ENCODE measurements around the gene SULF2. TPM values are rescaled to one million over a fixed set of nuclear protein-coding genes. Genes with fewer than 3 reads are reported as not detected.
A peak's percentile ranks its signal among the peaks of the same experiment; 100 is the strongest.

The SULF2 gene
- total and polyA plus RNA-seq, 5 experiments from 2014 or later: 0.65 to 1.4 TPM; not detected in 3

GRCh38 chr20:47776639-47777038 is 8.6 kb downstream of the SULF2 start:
- no peak for ATAC-seq
- Mint-ChIP-seq H3K4me1 (peaks cover 0 to 3% (median 0%) of the 10 kb centered on the region in 4 donors), H3K36me3 (peaks cover 0 to 13% (median 0%) of the 10 kb centered on the region in 3 donors), H3K27ac (no peak overlapping the region), H3K4me3 (no peak overlapping the region), H3K27me3 (peaks cover 0 to 4% (median 2%) of the 10 kb centered on the region in 5 donors), H3K9me3 (peaks cover 0 to 15% (median 2%) of the 10 kb centered on the region in 9 donors)
- DNase-seq: no peak
- POLR2A ChIA-PET: no interaction called here

- ATAC-seq: no peak
- Mint-ChIP-seq H3K36me3 (peaks cover 0 to 13% (median 0%) of the 10 kb centered on the region in 3 donors), H3K4me3 (no peak overlapping the region), H3K4me1 (peaks cover 0 to 4% (median 0%) of the 10 kb centered on the region in 4 donors), H3K9me3 (peaks cover 0 to 15% (median 2%) of the 10 kb centered on the region in 9 donors), H3K27ac (peak overlapping the region in 1 of 10 donors; percentile 59), H3K27me3 (peaks cover 0 to 4% (median 2%) of the 10 kb centered on the region in 5 donors)
- POLR2A ChIA-PET: no interaction called here
- DNase-seq: no peak
These were observed 9.4 kb downstream of the SULF2 start for GRCh38 chr20:47775841-47776240.

- peaks cover 0 to 4% (median 1%) of the 10 kb centered on the region in 5 donors for H3K27me3 Mint-ChIP-seq
- peaks cover 0 to 8% (median 0%) of the 10 kb centered on the region in 4 donors for H3K4me1 Mint-ChIP-seq
- POLR2A ChIA-PET: no interaction called here
- no peak overlapping the region for H3K27ac Mint-ChIP-seq
- no peak overlapping the region for H3K4me3 Mint-ChIP-seq
- peaks cover 0 to 13% (median 0%) of the 10 kb centered on the region in 3 donors for H3K36me3 Mint-ChIP-seq
- no peak for DNase-seq
- ATAC-seq: no peak
- peaks cover 0 to 20% (median 4%) of the 10 kb centered on the region in 9 donors for H3K9me3 Mint-ChIP-seq
These were observed 10.2 kb downstream of the SULF2 start for GRCh38 chr20:47775039-47775438.

- H3K4me1 Mint-ChIP-seq: peaks cover 0 to 8% (median 0%) of the 10 kb centered on the region in 4 donors
- peaks cover 0 to 4% (median 1%) of the 10 kb centered on the region in 5 donors for H3K27me3 Mint-ChIP-seq
- ATAC-seq: no peak
These were observed 11.0 kb downstream of the SULF2 start for GRCh38 chr20:47774131-47774777.

GRCh38 chr20:47773371-47773786 is 11.9 kb downstream of the SULF2 start:
- POLR2A ChIA-PET: no interaction called here
- H3K9me3 Mint-ChIP-seq: peaks cover 0 to 20% (median 7%) of the 10 kb centered on the region in 9 donors
- H3K27me3 Mint-ChIP-seq: peaks cover 0 to 4% (median 0%) of the 10 kb centered on the region in 5 donors
- no peak overlapping the region for H3K27ac Mint-ChIP-seq
- H3K36me3 Mint-ChIP-seq: peaks cover 0 to 13% (median 0%) of the 10 kb centered on the region in 3 donors
- DNase-seq: no peak
- no peak overlapping the region for H3K4me3 Mint-ChIP-seq
- ATAC-seq: no peak
- H3K4me1 Mint-ChIP-seq: peaks cover 0 to 12% (median 0%) of the 10 kb centered on the region in 4 donors

More at GRCh38 chr20:47774131-47774777, 11.0 kb downstream of the SULF2 start:
- no peak for DNase-seq
- H3K36me3 Mint-ChIP-seq: peaks cover 0 to 13% (median 0%) of the 10 kb centered on the region in 3 donors
- peaks cover 0 to 20% (median 7%) of the 10 kb centered on the region in 9 donors for H3K9me3 Mint-ChIP-seq
- POLR2A ChIA-PET: no interaction called here
- H3K4me3 Mint-ChIP-seq: no peak overlapping the region
- peak overlapping the region in 1 of 10 donors; percentile 56 for H3K27ac Mint-ChIP-seq

- no peak for DNase-seq
- H3K4me3 Mint-ChIP-seq: no peak overlapping the region
- POLR2A ChIA-PET: interaction anchor here (0.6 kb wide), 1 partner anchor 492 kb away, joined by 4 read pairs; no protein-coding TSS in a partner anchor
- H3K27me3 Mint-ChIP-seq: peaks cover 0 to 2% (median 0%) of the 10 kb centered on the region in 5 donors
- no peak overlapping the region for H3K27ac Mint-ChIP-seq
- peaks cover 0 to 11% (median 0%) of the 10 kb centered on the region in 4 donors for H3K4me1 Mint-ChIP-seq
- H3K36me3 Mint-ChIP-seq: peaks cover 0 to 6% (median 0%) of the 10 kb centered on the region in 3 donors
- H3K9me3 Mint-ChIP-seq: peaks cover 0 to 11% (median 0%) of the 10 kb centered on the region in 9 donors
- ATAC-seq: no peak
These were observed 14.3 kb downstream of the SULF2 start for GRCh38 chr20:47770935-47771334.

- POLR2A ChIA-PET: no interaction called here
These were observed 17.1 kb downstream of the SULF2 start for GRCh38 chr20:47768016-47768824.

GRCh38 chr20:47765691-47766594 is 19.3 kb downstream of the SULF2 start:
- DNase-seq: no peak
- no peak for ATAC-seq
- no peaks in the 10 kb centered on the region for H3K36me3 Mint-ChIP-seq
- H3K9me3 Mint-ChIP-seq: peaks cover 0 to 5% (median 0%) of the 10 kb centered on the region in 9 donors
- H3K27ac Mint-ChIP-seq: peak overlapping the region in 1 of 10 donors; percentile 79
- POLR2A ChIA-PET: no interaction called here
- peaks cover 0 to 18% (median 2%) of the 10 kb centered on the region in 4 donors for H3K4me1 Mint-ChIP-seq
- no peak overlapping the region for H3K4me3 Mint-ChIP-seq
- H3K27me3 Mint-ChIP-seq: peaks cover 2 to 27% (median 9%) of the 10 kb centered on the region in 5 donors

More at GRCh38 chr20:47768016-47768824, 17.1 kb downstream of the SULF2 start:
- H3K36me3 Mint-ChIP-seq: no peaks in the 10 kb centered on the region
- peaks cover 0 to 5% (median 0%) of the 10 kb centered on the region in 9 donors for H3K9me3 Mint-ChIP-seq
- peaks cover 0 to 17% (median 2%) of the 10 kb centered on the region in 4 donors for H3K4me1 Mint-ChIP-seq
- no peak overlapping the region for H3K4me3 Mint-ChIP-seq
- no peak overlapping the region for H3K27ac Mint-ChIP-seq
- peaks cover 0 to 13% (median 7%) of the 10 kb centered on the region in 5 donors for H3K27me3 Mint-ChIP-seq
- ATAC-seq (no peak), DNase-seq (no peak)

- Mint-ChIP-seq H3K4me3 (no peak overlapping the region), H3K27me3 (peaks cover 3 to 34% (median 11%) of the 10 kb centered on the region in 5 donors), H3K9me3 (peaks cover 0 to 3% (median 0%) of the 10 kb centered on the region in 9 donors), H3K27ac (peak overlapping the region in 1 of 10 donors; percentile 79), H3K4me1 (peaks cover 0 to 14% (median 2%) of the 10 kb centered on the region in 4 donors), H3K36me3 (no peaks in the 10 kb centered on the region)
- no peak for ATAC-seq
- POLR2A ChIA-PET: no interaction called here
- no peak for DNase-seq
These were observed 20.0 kb downstream of the SULF2 start for GRCh38 chr20:47765271-47765670.

- ATAC-seq (no peak), DNase-seq (no peak)
- Mint-ChIP-seq H3K36me3 (no peaks in the 10 kb centered on the region), H3K9me3 (no peaks in the 10 kb centered on the region), H3K4me3 (peak overlapping the region in 1 of 10 donors; percentile 16), H3K4me1 (peaks cover 0 to 14% (median 2%) of the 10 kb centered on the region in 4 donors), H3K27me3 (peaks cover 3 to 42% (median 11%) of the 10 kb centered on the region in 5 donors), H3K27ac (no peak overlapping the region)
- POLR2A ChIA-PET: interaction anchor here (0.6 kb wide), 1 partner anchor 12 kb away, joined by 3 read pairs; no protein-coding TSS in a partner anchor
These were observed 21.0 kb downstream of the SULF2 start for GRCh38 chr20:47764154-47764733.

- Mint-ChIP-seq H3K4me3 (no peak overlapping the region), H3K9me3 (no peaks in the 10 kb centered on the region), H3K27ac (no peak overlapping the region), H3K4me1 (peaks cover 0 to 8% (median 2%) of the 10 kb centered on the region in 4 donors), H3K27me3 (peaks cover 3 to 49% (median 11%) of the 10 kb centered on the region in 5 donors), H3K36me3 (no peaks in the 10 kb centered on the region)
- no peak for ATAC-seq
- DNase-seq: no peak
- POLR2A ChIA-PET: no interaction called here
These were observed 22.5 kb downstream of the SULF2 start for GRCh38 chr20:47762699-47763268.

All from naive thymus-derived CD8-positive, alpha-beta T cell (primary cell).